Measurements from ENCODE around the gene DHDDS.
"Not testable (repeated sequence)": the region's sequence is repeated elsewhere in the genome, so short reads cannot be mapped to it uniquely, and the experiment has no call there.

The DHDDS gene, protein sequence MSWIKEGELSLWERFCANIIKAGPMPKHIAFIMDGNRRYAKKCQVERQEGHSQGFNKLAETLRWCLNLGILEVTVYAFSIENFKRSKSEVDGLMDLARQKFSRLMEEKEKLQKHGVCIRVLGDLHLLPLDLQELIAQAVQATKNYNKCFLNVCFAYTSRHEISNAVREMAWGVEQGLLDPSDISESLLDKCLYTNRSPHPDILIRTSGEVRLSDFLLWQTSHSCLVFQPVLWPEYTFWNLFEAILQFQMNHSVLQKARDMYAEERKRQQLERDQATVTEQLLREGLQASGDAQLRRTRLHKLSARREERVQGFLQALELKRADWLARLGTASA

DNA sequence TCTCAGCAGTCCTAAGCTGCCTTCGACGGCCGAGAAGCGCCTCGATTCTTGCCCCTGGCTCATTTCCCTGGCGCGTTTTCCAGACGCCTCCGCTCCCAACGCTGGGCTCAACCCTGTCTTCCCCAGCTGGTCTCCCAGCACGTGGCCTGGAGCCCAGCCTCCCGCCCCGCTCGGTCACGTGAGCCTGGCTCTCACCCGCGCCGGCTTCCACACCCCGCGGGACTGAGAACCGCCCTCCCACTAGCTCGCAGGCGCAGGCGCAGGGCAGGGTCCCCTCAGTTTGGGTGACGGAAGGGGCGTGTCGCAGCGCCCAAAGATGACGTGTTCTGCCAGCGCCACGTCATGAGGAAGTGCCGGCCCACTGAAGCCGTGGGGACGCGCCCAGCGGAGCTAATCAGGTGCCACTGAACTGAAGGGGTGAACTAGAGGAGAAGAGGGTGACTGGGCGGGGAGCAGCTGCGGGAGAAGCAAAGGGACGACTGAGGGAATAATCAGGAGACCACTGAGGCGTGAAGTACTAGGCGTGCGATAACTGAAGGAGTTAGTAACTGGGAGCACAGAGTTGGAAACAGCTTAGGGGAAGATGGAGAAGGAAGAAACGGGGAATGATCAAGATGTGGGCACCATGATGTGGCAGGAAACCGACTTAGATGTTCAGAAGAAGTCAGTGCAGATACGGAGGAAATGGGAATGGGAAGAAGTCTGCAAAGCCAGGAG lies at the start of gene DHDDS:
TSS of gene DHDDS (plus strand) at position 343 of the 717 bp plus-strand sequence. CDS start 625 bp downstream, outside the sequence.
- DNase-seq (ENCODE audit: low spot score) = peak; percentile 99

DNA sequence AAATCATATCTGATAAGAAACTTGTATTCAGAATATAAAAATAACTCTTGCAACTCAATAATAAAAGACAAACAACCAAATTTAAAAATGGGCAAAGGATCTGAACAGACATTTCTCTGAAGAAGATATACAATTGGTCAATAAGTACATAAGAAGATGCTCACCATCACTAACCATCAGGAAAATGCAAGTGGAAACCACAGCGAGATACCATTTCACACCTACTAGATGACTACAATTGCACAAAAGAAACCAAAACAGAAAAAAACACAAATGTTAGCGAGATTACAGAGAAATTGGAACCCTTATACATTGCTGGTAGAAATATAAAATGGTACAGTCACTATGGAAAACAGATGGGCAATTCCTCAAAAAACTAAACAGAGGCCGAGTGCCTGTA lies 48.0 kb upstream of the DHDDS start:
- DNase-seq (ENCODE audit: low spot score) = no peak

DNA sequence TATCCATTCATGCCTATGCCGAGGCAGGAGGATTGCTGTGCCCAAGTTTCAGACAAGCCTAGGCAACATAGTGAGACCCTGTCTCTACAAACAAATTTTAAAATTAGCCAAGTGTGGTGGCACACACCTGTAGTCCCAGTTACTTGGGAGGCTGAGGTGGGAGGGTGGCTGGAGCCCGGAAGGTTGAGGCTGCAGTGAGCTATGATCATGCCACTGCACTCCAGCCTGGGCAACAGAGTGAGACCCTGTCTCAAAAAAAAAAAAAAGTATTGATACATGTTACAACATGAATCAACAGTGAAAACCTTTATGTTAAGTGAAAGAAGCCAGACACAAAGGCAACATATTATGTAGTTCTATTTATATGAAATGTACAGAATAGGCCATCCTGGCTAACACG lies 47.1 kb upstream of the DHDDS start:
- not testable (repeated sequence) for DNase-seq (ENCODE audit: low spot score)

DNA sequence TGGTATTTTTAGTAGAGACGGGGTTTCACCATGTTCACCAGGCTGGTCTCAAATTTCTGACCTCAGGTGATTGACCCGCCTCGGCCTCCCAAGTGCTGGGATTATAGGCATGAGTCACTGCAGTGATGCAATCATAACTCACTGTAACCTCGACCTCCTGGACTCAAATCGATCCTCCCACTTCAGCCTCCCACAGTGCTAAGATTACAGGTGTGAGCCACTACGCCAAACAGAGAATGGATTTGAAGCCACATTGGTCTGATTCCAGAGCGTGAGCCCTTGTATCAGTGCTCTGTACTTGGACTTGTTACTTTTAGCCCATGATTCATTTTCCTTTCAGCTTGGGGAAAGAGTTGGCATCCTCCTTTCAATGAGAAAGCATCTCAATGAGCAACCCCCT lies 44.7 kb upstream of the DHDDS start:
- DNase-seq (ENCODE audit: low spot score) = no peak

DNA sequence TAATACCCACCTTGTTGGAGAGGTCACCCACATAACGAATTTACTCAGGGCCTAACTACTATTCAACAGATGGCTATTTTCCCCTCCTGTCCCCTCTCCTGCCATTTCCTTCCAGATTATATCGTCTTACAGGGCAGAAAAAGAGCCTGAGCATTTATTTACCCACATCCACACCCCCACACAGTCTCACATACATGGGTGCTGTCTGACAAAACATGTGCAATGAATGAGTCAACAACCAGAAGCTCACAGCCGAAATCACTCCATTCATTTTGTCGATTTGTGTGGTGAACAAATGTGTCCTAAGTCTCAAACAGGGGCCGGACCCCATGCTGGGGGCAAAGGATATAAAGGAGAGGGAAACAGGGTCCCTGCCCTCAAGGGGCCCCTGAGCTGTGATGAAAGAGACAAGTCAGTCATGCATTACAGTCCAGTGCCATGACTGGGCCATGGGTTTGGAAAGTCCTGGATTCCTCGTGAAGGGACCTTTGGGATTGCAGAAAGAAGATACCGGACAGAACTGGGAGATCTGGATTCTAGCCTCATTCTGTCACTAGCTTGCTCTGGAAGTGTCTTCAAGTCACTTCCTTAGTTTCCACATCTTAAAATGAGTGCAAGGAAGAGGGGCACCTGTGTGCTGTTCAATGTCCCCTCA lies 43.2 kb upstream of the DHDDS start:
- no peak for DNase-seq (ENCODE audit: low spot score)

DNA sequence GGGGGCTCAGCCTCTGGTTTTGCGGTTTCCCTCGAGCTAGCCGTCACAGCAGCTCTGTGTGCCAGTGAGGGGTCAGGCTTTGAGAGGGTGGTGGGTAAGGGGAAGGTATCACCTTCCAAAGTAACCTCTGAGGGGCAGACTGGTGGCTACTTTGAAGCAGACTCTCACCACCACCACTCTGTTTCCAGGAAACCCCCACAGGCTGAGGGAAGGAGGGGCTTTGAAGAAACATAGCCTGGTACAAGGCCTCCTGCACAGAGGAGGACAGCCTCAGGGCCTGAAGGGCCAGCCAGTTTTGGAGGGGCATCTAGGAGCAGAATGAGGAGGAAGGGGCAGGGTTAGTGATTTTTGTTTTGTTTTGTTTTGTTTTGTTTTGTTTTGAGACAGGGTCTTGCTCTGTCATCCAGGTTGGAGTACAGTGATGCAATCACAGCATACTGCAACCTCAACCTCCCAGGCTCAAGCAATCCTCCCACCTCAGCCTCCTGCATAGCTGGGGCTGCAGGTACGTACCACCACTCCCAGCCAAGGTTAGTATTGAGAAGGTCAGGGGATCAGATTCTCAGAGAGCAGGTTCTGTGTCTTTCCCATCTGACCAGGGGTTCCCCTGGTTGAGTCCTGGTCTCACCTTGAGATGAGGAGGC lies 42.4 kb upstream of the DHDDS start:
- DNase-seq (ENCODE audit: low spot score) = no peak

DNA sequence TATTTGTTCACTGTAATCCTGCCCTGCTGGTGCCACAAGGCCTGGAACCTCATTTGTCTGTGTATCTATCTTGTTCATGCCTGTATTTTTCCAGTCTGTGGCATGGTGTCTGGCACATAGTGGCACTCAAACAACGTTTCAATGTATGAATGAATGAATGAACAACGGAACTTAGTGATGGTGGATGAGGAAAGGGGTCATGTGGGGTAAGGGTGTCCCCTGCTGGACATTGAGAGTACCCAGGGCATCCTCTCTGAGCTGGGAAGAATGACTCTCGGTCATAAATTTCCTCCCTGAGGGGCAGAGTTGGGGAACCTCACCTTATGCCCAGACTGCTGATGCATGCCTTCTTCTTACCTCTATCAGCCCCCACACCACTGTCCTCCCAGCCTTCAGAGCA lies 40.7 kb upstream of the DHDDS start:
- no peak for DNase-seq (ENCODE audit: low spot score)

DNA sequence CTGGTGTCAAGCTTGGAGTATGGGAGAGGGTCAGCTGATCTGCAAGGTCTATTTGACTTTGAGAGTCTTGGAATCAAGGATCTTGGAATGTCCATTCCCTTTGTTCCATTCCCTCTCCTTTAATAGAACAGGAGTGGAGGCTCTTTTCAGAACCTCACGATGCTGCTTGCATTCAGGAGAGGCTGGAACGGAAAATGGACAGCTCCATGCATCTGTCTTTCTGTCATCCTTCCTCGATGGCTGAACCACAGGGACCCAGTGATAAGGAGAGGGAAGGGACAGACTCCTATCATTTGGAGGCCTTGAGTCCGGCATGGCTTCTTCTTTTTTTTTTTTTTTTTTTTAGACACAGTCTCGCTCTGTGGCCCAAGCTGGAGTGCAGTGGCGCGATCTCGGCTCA lies 36.4 kb upstream of the DHDDS start:
- DNase-seq (ENCODE audit: low spot score) = no peak

DNA sequence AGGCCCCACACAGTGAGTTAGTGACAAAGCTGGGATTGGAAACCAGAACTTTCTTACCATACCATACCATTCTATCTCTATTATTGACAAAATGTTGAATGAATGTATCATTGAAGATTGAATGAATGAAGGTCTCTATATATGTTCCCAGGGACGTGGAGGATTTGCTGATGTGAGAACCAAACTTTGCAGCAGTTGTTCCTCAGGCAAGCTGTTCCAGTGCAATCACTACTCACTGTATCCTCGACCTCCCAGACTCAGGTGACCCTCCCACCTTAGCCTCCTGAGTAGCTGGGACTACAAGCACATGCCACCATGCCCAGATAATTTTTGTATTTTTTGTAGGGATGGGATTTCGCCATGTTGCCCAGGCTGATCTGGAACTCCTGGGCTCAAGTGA lies 33.1 kb upstream of the DHDDS start:
- DNase-seq (ENCODE audit: low spot score) = no peak

DNA sequence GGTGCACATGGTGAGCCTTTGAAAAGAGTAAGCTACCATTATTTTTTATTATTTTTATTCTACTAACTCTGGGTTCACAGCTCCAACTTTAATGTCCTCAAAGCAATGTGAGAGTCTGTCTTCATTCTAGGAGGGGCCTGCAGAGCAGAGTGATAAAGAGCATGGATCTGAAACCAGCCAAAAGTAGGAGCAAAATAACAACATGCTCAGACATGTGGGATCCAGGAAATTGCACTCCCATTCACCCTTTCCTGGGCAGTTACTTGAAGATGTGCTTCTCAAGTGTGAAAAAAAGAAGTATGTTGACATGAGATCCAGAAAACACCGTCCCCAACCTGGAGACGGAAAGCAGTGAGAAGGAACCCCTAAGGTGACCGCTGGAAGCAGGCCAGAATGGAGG lies 30.2 kb upstream of the DHDDS start:
- no peak for DNase-seq (ENCODE audit: low spot score)

DNA sequence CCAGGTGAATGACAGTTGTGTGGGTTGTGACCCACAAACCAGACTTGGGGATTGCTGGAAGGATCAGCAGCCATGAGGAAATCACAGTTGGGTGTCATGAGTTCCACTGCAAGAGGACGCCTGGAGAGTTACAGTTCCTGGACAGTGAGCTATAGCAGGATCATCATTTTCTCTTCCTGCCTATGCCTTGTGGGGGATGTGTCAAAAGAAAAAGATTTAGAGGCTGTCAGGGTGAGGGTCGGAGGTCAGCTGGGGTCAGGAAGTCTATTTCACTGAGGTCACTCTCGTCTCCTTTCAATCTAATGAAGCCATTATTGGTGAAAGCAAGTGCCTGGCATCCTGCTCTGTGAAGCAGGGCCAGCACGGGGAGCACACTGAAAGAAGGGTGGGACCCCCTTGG lies 28.5 kb upstream of the DHDDS start:
- no peak for DNase-seq (ENCODE audit: low spot score)

DNA sequence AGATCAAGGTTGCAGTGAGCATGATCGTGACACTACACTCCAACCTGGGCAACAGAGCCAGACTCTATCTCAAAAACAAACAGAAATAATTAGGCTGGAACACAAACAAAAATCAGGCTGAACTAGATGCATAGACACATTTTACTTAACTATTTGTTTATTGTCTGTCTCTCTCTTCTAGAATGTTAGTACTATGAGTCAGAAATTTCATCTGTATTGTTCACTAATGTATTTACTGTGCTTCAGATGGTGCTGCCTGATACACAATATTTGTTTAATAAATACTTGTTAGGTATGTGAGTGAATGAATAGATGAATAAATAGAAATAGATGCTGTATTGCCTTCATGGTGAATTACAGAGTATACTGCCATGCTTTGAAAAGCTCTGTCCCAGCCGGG lies 27.5 kb upstream of the DHDDS start:
- DNase-seq (ENCODE audit: low spot score) = no peak

DNA sequence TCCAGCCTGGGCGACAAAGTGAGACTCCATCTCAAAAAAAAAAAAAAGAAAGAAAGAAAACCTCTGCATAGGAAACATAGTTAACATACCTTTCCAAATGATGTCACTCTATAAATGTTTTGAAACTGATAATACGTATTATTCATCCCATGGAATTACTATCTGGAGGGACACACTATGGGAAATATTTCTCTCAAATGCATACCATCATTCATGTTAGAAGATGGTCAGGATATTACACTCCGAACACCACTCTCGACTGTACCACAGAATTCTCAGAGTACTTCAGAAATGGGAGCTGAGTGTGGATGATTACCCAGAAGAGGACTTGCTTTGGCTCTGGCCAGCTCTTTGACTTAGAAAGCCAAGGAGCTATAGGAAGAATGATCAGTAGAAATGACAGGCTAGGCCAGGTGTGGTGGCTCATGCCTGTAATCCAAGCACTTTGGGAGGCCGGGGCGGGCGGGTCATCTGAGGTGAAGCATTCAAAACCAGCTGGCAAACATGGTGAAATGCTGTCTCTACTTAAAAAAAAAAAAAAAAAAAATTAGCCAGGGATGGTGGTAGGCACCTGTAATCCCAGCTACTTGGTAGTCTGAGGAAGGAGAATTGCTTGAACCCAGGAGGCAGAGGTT lies 26.7 kb upstream of the DHDDS start:
- no peak for DNase-seq (ENCODE audit: low spot score)

DNA sequence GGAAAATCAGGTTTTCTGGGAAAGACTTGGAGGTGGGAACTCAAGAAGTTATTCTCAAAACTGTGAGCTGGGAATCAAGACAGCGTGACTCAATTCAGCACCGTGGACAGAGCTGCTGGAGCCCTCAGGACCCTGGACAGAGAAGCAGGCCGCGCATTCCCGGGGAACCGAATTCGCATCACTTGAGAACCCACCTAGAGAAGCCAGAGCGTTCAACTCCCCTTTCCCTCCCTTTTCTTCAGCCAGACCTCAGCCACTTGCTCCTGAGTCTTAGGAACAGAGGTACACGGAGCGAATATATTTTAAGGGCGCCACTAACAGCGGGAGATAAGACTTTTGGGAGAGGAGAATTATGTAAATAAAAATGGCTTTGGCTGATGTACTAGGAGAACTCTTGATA lies 23.5 kb upstream of the DHDDS start:
- DNase-seq (ENCODE audit: low spot score) = peak; percentile 89

DNA sequence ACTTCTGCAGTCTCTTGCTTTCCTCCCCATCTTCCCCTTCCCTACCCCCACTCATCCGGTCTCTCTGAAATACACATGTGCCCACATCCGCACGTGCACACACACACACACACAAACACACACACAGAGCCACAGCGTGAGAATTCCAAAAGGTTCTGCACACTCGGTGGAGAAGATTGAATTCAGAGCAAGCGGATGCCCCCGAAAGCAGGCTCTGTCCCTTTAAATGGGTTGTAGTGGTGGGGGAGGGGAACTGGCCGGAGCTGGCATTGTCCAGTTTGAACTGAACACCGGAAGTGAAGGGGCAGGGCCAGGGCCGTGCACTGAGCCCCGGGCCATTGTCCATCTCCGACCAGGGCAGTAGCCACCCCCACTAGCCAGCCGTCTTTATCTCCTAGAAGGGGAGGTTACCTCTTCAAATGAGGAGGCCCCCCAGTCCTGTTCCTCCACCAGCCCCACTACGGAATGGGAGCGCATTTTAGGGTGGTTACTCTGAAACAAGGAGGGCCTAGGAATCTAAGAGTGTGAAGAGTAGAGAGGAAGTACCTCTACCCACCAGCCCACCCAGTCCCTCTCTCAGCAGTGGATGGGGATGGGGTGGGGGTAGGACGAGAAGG lies 22.8 kb upstream of the DHDDS start:
- DNase-seq (ENCODE audit: low spot score) = no peak

DNA sequence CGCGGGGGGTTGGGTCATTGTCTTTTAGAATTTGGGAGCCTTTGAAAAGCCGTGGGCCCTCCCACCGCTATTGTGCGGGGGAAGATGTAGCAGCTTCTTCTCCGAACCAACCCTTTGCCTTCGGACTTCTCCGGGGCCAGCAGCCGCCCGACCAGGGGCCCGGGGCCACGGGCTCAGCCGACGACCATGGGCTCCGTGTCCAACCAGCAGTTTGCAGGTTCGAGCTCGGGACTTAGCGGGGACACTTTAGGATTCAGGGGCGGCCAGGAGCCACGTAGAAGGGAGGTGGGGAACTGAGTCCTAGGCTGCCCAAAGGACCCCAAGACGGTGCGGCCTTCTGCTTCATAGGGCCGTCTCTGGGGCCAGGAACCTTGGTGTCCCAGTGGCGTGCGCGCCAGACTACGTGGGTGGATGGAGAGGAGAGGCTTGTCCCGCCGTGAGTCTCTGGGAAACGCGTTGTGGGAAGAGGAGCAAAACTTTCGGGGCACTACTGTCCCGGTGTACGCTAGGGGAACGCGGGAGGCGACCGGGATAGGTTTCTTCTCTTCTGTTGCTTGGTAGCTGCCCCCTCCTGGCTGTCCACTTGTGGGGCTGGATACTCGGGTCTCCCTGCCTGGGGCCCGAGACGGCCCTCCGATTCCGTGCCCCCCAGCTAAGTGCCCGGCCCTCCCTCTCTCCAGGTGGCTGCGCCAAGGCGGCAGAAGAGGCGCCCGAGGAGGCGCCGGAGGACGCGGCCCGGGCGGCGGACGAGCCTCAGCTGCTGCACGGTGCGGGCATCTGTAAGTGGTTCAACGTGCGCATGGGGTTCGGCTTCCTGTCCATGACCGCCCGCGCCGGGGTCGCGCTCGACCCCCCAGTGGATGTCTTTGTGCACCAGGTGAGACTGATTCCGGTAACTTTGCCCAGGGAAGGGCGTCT lies 21.2 kb upstream of the DHDDS start, which contains the start of gene LIN28A:
TSS of gene LIN28A (plus strand) at position 112 of the 918 bp plus-strand sequence. CDS start at position 187, 75 bp downstream.
- no peak for DNase-seq (ENCODE audit: low spot score)

DNA sequence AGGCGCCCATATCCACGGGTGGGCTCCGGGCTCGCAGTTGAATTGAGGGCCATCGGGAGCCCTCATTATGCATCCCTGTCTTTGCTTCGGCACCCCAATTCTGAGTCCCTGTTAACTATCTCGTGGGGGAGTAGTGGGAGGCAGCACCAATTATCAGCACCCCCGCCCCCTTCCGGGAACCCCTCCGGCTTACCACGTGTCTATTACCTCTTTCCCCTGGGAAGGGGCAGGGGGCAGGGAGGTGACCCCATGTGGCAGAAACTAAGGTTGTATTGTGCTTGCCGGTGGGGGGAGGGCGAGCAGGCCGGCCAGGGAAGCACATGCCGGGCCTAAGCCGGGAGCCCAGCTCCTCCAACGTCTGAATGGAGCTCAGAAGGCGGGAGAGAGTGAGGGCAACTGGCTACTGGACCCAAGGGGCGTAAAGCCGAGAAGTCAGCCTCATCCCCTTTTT lies 20.5 kb upstream of the DHDDS start:
- no peak for DNase-seq (ENCODE audit: low spot score)

DNA sequence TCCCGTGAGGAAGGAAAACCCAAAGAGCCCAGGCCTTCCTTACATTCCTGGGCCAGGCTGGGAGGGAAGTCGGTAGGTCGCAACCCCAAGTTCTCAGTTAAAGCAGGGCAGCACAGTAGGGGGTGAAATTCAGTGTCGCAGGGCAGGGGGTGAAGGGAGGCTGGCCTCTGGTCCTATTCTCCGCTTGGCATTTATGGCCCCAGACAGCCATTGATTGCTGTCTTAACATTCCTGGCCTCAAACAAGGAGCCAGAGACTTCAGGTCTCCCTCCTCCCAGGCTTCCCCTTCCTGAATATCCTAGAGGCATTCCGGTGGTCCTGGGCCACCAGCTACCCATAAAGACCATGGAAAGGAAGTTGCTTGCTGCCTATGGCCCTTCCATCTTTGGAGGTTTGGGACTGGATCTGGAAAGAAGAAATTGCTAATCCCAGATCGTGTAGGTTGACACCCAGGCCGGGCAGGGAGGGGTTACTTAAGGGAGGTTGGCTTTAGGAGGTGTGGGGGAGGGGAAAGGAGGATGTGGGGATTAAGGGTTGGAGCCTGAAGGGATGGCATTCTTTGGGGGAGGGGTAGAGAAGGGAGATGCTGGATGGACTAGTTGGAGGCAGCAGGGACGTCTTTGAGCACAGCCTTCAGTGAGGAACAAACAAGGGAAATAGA lies 19.8 kb upstream of the DHDDS start:
- DNase-seq (ENCODE audit: low spot score) = no peak

DNA sequence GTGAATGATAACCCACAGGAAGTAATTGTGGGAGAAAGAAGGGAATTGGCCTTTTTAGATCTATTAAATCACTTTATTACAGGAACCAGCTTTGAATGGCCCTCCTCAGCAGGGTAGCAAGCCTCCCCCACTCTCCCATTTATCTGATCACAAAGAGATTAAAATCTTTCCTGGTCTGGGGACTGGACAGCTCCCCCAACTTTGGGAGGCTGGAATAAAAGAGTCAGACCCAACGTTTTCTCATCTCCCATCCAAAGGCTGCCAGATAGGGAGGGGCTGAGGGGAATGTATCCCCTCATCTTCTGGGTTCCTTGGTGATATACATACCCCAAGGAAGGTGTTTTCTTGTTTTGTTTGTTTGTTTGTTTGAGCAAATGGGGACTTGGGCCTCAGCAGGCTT lies 19.1 kb upstream of the DHDDS start:
- no peak for DNase-seq (ENCODE audit: low spot score)

Measured in left forelimb (tissue), 1 donor.